ENCODE results near the gene CALN1. TPM values are rescaled to one million over a fixed set of nuclear protein-coding genes. Genes with fewer than 3 reads are reported as not detected.
A peak's percentile ranks its signal among the peaks of the same experiment; 100 is the strongest.
"Not testable (repeated sequence)": the region's sequence is repeated elsewhere in the genome, so short reads cannot be mapped to it uniquely, and the experiment has no call there.

CALN1 gene
- total RNA-seq, 1 experiment from 2014 or later: not detected

DNA sequence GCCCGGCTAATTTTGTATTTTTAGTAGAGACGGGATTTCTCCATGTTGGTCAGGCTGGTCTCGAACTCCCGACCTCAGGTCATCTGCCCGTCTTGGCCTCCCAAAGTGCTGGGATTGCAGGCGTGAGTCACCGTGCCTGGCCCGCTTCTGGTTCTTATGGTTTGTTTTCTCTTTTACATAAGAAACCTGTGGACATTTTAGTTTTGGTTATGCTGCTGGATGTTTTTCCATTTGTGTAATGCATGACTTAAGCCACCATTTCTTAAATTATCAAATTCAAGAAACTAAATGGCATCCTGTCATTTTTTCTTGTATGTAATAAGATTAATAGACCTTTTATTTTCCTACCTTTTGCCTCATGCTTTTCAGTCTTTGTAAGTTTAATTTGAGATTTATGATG lies 589.7 kb downstream of the CALN1 start:
- H4K20me1 ChIP-seq (ENCODE audit: insufficient read depth, low read depth, low read length); H3K9ac ChIP-seq (ENCODE audit: low read length); H3K36me3 ChIP-seq (ENCODE audit: insufficient read depth, low read length); H3K4me1 ChIP-seq (ENCODE audit: low read length); H3K79me2 ChIP-seq (ENCODE audit: low read length); H3K9me3 ChIP-seq (ENCODE audit: low read length); H3K9me2 ChIP-seq (replicated peaks; ENCODE audit: insufficient read depth, low read length); H2AFZ ChIP-seq (ENCODE audit: low read length); H3K4me3 ChIP-seq (ENCODE audit: low read length); H3K4me2 ChIP-seq (ENCODE audit: low read depth, low read length, poor library complexity, severe bottlenecking); DNase-seq; H3K27me3 ChIP-seq (ENCODE audit: low read length); H3K27ac ChIP-seq (ENCODE audit: low read length): not testable (repeated sequence)

DNA sequence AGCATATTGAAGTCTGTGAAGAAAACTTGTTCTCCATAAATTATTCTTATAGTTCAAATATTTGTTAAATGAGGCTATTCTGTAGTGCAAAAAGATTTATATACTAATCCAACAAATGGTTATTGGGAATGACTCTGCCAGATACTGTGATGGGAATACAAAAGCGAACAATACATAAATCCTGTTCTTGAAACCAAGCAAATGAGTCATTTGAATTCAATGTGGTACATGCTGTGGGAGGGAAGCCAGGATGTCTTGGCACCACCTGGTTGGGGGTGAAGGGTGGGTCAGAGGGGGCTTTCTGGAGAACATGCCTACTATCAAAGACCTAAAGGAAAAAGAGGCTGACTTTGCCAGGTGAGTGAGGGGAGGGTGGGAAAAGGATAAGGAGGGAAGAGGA lies 594.2 kb downstream of the CALN1 start:
- H3K4me2 ChIP-seq (ENCODE audit: low read depth, low read length, poor library complexity, severe bottlenecking): no peak overlapping the region

DNA sequence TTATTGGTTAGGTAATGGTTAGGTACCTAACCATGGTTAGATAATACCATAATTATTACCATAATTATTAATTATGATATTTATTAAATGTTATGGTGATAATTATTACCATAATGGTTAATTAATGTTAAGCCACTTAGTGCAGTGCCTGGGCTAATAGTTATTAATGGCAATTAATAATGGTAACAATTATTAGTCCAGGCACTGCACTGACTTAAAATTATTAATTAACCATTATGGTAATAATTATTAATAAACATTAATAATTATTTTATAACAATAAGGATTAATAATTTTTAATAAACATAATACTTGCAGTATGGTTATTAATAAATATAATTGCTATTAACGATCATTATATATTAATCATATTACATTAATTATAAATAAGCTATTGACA lies 604.0 kb downstream of the CALN1 start:
- no peaks in the 10 kb centered on the region for H3K4me1 ChIP-seq (ENCODE audit: low read length)
- no peak overlapping the region for H3K27ac ChIP-seq (ENCODE audit: low read length)
- H3K9ac ChIP-seq (ENCODE audit: low read length): no peak overlapping the region
- no peaks in the 10 kb centered on the region for H3K9me2 ChIP-seq (replicated peaks; ENCODE audit: insufficient read depth, low read length)
- H3K79me2 ChIP-seq (ENCODE audit: low read length): no peaks in the 10 kb centered on the region
- H3K4me2 ChIP-seq (ENCODE audit: low read depth, low read length, poor library complexity, severe bottlenecking): no peak overlapping the region
- peaks cover 5% of the 10 kb centered on the region; the same call in 1 of the 2 replicates for H3K9me3 ChIP-seq (ENCODE audit: low read length)
- DNase-seq: no peak
- H3K27me3 ChIP-seq (ENCODE audit: low read length): no peaks in the 10 kb centered on the region
- no peak overlapping the region for H3K4me3 ChIP-seq (ENCODE audit: low read length)
- no peaks in the 10 kb centered on the region for H4K20me1 ChIP-seq (ENCODE audit: insufficient read depth, low read depth, low read length)
- H2AFZ ChIP-seq (ENCODE audit: low read length): no peak overlapping the region
- H3K36me3 ChIP-seq (ENCODE audit: insufficient read depth, low read length): no peaks in the 10 kb centered on the region

More for the DNA sequence above, 594.2 kb downstream of the CALN1 start:
- Histone ChIP-seq H4K20me1 (ENCODE audit: insufficient read depth, low read depth, low read length) (no peaks in the 10 kb centered on the region), H3K9me3 (ENCODE audit: low read length) (no peaks in the 10 kb centered on the region), H3K27ac (ENCODE audit: low read length) (no peak overlapping the region), H3K9ac (ENCODE audit: low read length) (no peak overlapping the region), H3K4me1 (ENCODE audit: low read length) (no peaks in the 10 kb centered on the region), H2AFZ (ENCODE audit: low read length) (no peak overlapping the region), H3K36me3 (ENCODE audit: insufficient read depth, low read length) (no peaks in the 10 kb centered on the region), H3K9me2 (replicated peaks; ENCODE audit: insufficient read depth, low read length) (no peaks in the 10 kb centered on the region; the same call in 1 of the 2 replicates), H3K4me3 (ENCODE audit: low read length) (no peak overlapping the region), H3K27me3 (ENCODE audit: low read length) (no peaks in the 10 kb centered on the region), H3K79me2 (ENCODE audit: low read length) (no peaks in the 10 kb centered on the region)
- no peak for DNase-seq

GRCh38 chr7:71804256-71804655 lies 607.9 kb downstream of the CALN1 start:
- H3K27ac ChIP-seq (ENCODE audit: low read length): no peak overlapping the region
- no peaks in the 10 kb centered on the region for H3K79me2 ChIP-seq (ENCODE audit: low read length)

DNA sequence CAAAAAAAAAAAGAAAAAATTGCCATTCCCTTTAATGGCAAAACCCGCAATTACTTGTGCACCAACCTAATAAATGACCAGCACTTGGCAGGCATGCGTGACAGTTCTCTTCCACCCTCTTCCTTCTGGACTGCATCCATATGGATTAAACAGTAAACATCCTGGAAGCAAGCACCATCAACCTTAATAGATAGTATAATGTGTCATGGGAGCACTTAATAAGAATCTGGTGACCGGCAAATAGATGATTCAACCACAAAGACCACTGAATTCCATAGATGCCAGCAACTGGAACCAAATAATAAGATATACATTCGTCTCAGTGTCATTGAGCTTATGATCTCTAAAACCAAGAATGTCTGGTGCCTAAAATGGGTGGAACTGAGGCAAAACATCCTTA lies 610.2 kb downstream of the CALN1 start:
- H3K9me2 ChIP-seq (replicated peaks; ENCODE audit: insufficient read depth, low read length): no peaks in the 10 kb centered on the region
- H3K4me3 ChIP-seq (ENCODE audit: low read length): no peak overlapping the region
- no peaks in the 10 kb centered on the region for H3K79me2 ChIP-seq (ENCODE audit: low read length)
- no peak overlapping the region for H3K9ac ChIP-seq (ENCODE audit: low read length)
- H3K9me3 ChIP-seq (ENCODE audit: low read length): peaks cover 5% of the 10 kb centered on the region; the same call in 1 of the 2 replicates
- no peaks in the 10 kb centered on the region for H3K36me3 ChIP-seq (ENCODE audit: insufficient read depth, low read length)
- H3K27ac ChIP-seq (ENCODE audit: low read length): no peak overlapping the region
- DNase-seq: no peak
- no peaks in the 10 kb centered on the region for H4K20me1 ChIP-seq (ENCODE audit: insufficient read depth, low read depth, low read length)
- H3K27me3 ChIP-seq (ENCODE audit: low read length): no peaks in the 10 kb centered on the region
- H2AFZ ChIP-seq (ENCODE audit: low read length): no peak overlapping the region
- H3K4me1 ChIP-seq (ENCODE audit: low read length): no peaks in the 10 kb centered on the region
- no peak overlapping the region for H3K4me2 ChIP-seq (ENCODE audit: low read depth, low read length, poor library complexity, severe bottlenecking)

More at GRCh38 chr7:71804256-71804655, 607.9 kb downstream of the CALN1 start:
- Histone ChIP-seq H3K9me2 (replicated peaks; ENCODE audit: insufficient read depth, low read length) (no peaks in the 10 kb centered on the region), H3K4me3 (ENCODE audit: low read length) (no peak overlapping the region), H3K9ac (ENCODE audit: low read length) (no peak overlapping the region), H3K36me3 (ENCODE audit: insufficient read depth, low read length) (no peaks in the 10 kb centered on the region), H3K9me3 (ENCODE audit: low read length) (peaks cover 5% of the 10 kb centered on the region; the same call in 1 of the 2 replicates), H3K4me1 (ENCODE audit: low read length) (no peaks in the 10 kb centered on the region), H4K20me1 (ENCODE audit: insufficient read depth, low read depth, low read length) (no peaks in the 10 kb centered on the region), H3K4me2 (ENCODE audit: low read depth, low read length, poor library complexity, severe bottlenecking) (no peak overlapping the region), H3K27me3 (ENCODE audit: low read length) (no peaks in the 10 kb centered on the region), H2AFZ (ENCODE audit: low read length) (no peak overlapping the region)
- DNase-seq: no peak

- Histone ChIP-seq H3K27me3 (ENCODE audit: low read length) (no peaks in the 10 kb centered on the region), H3K36me3 (ENCODE audit: insufficient read depth, low read length) (no peaks in the 10 kb centered on the region), H3K4me1 (ENCODE audit: low read length) (no peaks in the 10 kb centered on the region), H3K9me3 (ENCODE audit: low read length) (no peaks in the 10 kb centered on the region), H4K20me1 (ENCODE audit: insufficient read depth, low read depth, low read length) (no peaks in the 10 kb centered on the region), H3K4me2 (ENCODE audit: low read depth, low read length, poor library complexity, severe bottlenecking) (no peak overlapping the region), H2AFZ (ENCODE audit: low read length) (no peak overlapping the region), H3K9ac (ENCODE audit: low read length) (no peak overlapping the region), H3K4me3 (ENCODE audit: low read length) (no peak overlapping the region), H3K9me2 (replicated peaks; ENCODE audit: insufficient read depth, low read length) (no peaks in the 10 kb centered on the region), H3K27ac (ENCODE audit: low read length) (no peak overlapping the region), H3K79me2 (ENCODE audit: low read length) (no peaks in the 10 kb centered on the region)
- no peak for DNase-seq
These were observed 611.8 kb downstream of the CALN1 start for GRCh38 chr7:71800321-71800720.

- H3K4me1 ChIP-seq (ENCODE audit: low read length): no peaks in the 10 kb centered on the region
- no peaks in the 10 kb centered on the region for H3K27me3 ChIP-seq (ENCODE audit: low read length)
- H3K4me3 ChIP-seq (ENCODE audit: low read length): no peak overlapping the region
- H3K4me2 ChIP-seq (ENCODE audit: low read depth, low read length, poor library complexity, severe bottlenecking): no peak overlapping the region
- H2AFZ ChIP-seq (ENCODE audit: low read length): no peak overlapping the region
- peak; percentile 29 for DNase-seq
- H3K79me2 ChIP-seq (ENCODE audit: low read length): no peaks in the 10 kb centered on the region
- no peaks in the 10 kb centered on the region for H3K9me2 ChIP-seq (replicated peaks; ENCODE audit: insufficient read depth, low read length)
- no peaks in the 10 kb centered on the region for H3K9me3 ChIP-seq (ENCODE audit: low read length)
- H4K20me1 ChIP-seq (ENCODE audit: insufficient read depth, low read depth, low read length): no peaks in the 10 kb centered on the region
- no peaks in the 10 kb centered on the region for H3K36me3 ChIP-seq (ENCODE audit: insufficient read depth, low read length)
- H3K27ac ChIP-seq (ENCODE audit: low read length): no peak overlapping the region
- H3K9ac ChIP-seq (ENCODE audit: low read length): no peak overlapping the region
These were observed 616.7 kb downstream of the CALN1 start for GRCh38 chr7:71795410-71795809.

GRCh38 chr7:71793251-71793650 lies 618.9 kb downstream of the CALN1 start:
- Histone ChIP-seq H3K9me2 (replicated peaks; ENCODE audit: insufficient read depth, low read length) (no peaks in the 10 kb centered on the region), H3K27me3 (ENCODE audit: low read length) (no peaks in the 10 kb centered on the region), H3K4me2 (ENCODE audit: low read depth, low read length, poor library complexity, severe bottlenecking) (no peak overlapping the region), H4K20me1 (ENCODE audit: insufficient read depth, low read depth, low read length) (no peaks in the 10 kb centered on the region), H3K9ac (ENCODE audit: low read length) (no peak overlapping the region), H3K4me3 (ENCODE audit: low read length) (no peak overlapping the region), H2AFZ (ENCODE audit: low read length) (no peak overlapping the region), H3K9me3 (ENCODE audit: low read length) (no peaks in the 10 kb centered on the region), H3K27ac (ENCODE audit: low read length) (no peak overlapping the region), H3K36me3 (ENCODE audit: insufficient read depth, low read length) (no peaks in the 10 kb centered on the region), H3K79me2 (ENCODE audit: low read length) (no peaks in the 10 kb centered on the region), H3K4me1 (ENCODE audit: low read length) (no peaks in the 10 kb centered on the region)
- no peak for DNase-seq

DNA sequence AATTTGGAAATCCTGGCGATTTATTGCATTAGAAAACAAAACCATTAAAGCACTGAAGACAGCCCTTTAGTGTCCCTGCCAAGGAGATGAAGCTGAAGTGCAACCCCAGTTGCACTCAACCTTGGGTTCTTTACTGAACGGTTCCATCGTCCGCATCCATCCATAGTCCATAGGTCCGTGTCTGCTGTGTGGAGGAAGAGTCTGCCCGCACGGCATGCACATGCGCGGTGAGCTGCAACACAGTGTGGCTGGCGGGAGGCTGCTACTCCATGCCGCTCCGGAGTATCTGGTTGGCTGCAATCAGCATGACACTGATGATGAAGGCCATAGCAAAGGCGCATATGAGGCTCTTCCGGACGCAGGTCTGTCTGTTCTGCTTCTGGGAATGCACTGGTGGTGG lies 624.6 kb downstream of the CALN1 start:
- Histone ChIP-seq H3K4me2 (ENCODE audit: low read depth, low read length, poor library complexity, severe bottlenecking) (no peak overlapping the region), H3K27me3 (ENCODE audit: low read length) (no peaks in the 10 kb centered on the region), H3K4me1 (ENCODE audit: low read length) (no peaks in the 10 kb centered on the region), H3K9me2 (replicated peaks; ENCODE audit: insufficient read depth, low read length) (no peaks in the 10 kb centered on the region), H3K27ac (ENCODE audit: low read length) (no peak overlapping the region), H3K4me3 (ENCODE audit: low read length) (no peak overlapping the region), H3K9ac (ENCODE audit: low read length) (no peak overlapping the region), H3K79me2 (ENCODE audit: low read length) (no peaks in the 10 kb centered on the region), H4K20me1 (ENCODE audit: insufficient read depth, low read depth, low read length) (no peaks in the 10 kb centered on the region), H2AFZ (ENCODE audit: low read length) (no peak overlapping the region), H3K36me3 (ENCODE audit: insufficient read depth, low read length) (no peaks in the 10 kb centered on the region), H3K9me3 (ENCODE audit: low read length) (no peaks in the 10 kb centered on the region)
- DNase-seq: no peak
